Mesendoderm (in vitro differentiated cells): ENCODE measurements around the gene STX1A.
"Not testable (repeated sequence)": the region's sequence is repeated elsewhere in the genome, so short reads cannot be mapped to it uniquely, and the experiment has no call there.

Source experiments
- DNase-seq: peaks from one replicate; pipeline ENCODE4 v3.0.0; 2013
- H2AK5ac ChIP-seq: 2 replicates; pipeline ENCODE4 v1.6.1; 2013; ENCODE audit warnings: low read length, inconsistent platforms
- H2BK120ac ChIP-seq: 2 replicates; pipeline ENCODE4 v1.6.1; 2013; ENCODE audit warnings: low read depth, mild to moderate bottlenecking, low read length, moderate library complexity, mixed read lengths
- H2BK15ac ChIP-seq: replicated peaks from 2 replicates; pipeline ENCODE4 v1.6.1; 2013; ENCODE audit warnings: low read depth, mild to moderate bottlenecking, moderate library complexity
- H2BK5ac ChIP-seq: 2 replicates; pipeline ENCODE4 v1.6.1; 2013; ENCODE audit warnings: low read length, inconsistent platforms
- H3K18ac ChIP-seq: 2 replicates; pipeline ENCODE4 v1.6.1; 2013; ENCODE audit warnings: mild to moderate bottlenecking, low read length, mixed read lengths
- H3K23ac ChIP-seq: one replicate; pipeline ENCODE4 v1.6.1; 2013; ENCODE audit warnings: low read length
- H3K27ac ChIP-seq: 2 replicates; pipeline ENCODE4 v1.5.1; 2013; ENCODE audit warnings: low read depth, mild to moderate bottlenecking, inconsistent platforms, low read length, moderate library complexity
- H3K27me3 ChIP-seq: 2 replicates; pipeline ENCODE4 v1.6.1; 2013; ENCODE audit warnings: low read length, control low read depth, mild to moderate bottlenecking, inconsistent platforms; ENCODE audit not compliant: insufficient read depth, poor library complexity
- H3K36me3 ChIP-seq: 2 replicates; pipeline ENCODE4 v1.6.1; 2013; ENCODE audit warnings: low read length, inconsistent platforms; ENCODE audit not compliant: control insufficient read depth, insufficient read depth
- H3K4ac ChIP-seq: one replicate; pipeline ENCODE4 v1.6.1; 2013; ENCODE audit warnings: low read depth, mild to moderate bottlenecking, low read length, moderate library complexity
- H3K4me1 ChIP-seq: 2 replicates; pipeline ENCODE4 v1.6.1; 2013; ENCODE audit warnings: low read depth, low read length, inconsistent platforms; ENCODE audit not compliant: control insufficient read depth
- H3K4me2 ChIP-seq: 2 replicates; pipeline ENCODE4 v1.6.1; 2013; ENCODE audit warnings: low read length
- H3K4me3 ChIP-seq: 2 replicates; pipeline ENCODE4 v1.5.1; 2013; ENCODE audit warnings: mild to moderate bottlenecking, low read length
- H3K56ac ChIP-seq: one replicate; pipeline ENCODE4 v1.6.1; 2013; ENCODE audit warnings: low read length
- H3K79me1 ChIP-seq: 2 replicates; pipeline ENCODE4 v1.6.1; 2013; ENCODE audit warnings: low read length, inconsistent platforms
- H3K79me2 ChIP-seq: 2 replicates; pipeline ENCODE4 v1.6.1; 2013; ENCODE audit warnings: mild to moderate bottlenecking, low read length; ENCODE audit not compliant: control insufficient read depth, insufficient read depth
- H3K9ac ChIP-seq: 2 replicates; pipeline ENCODE4 v1.6.1; 2013; ENCODE audit warnings: low read length, inconsistent platforms
- H4K5ac ChIP-seq: one replicate; pipeline ENCODE4 v1.6.1; 2013; ENCODE audit warnings: low read length
- H4K8ac ChIP-seq: one replicate; pipeline ENCODE4 v1.6.1; 2013; ENCODE audit warnings: low read depth, mild to moderate bottlenecking, control low read depth, low read length, moderate library complexity
- whole genome bisulfite sequencing: extraction: QIAGEN DNeasy Blood & Tissue Kit; methylation state at CpG from one replicate; pipeline ENCODE4 v1.1.7; 2013; ENCODE audit warnings: low lambda C conversion rate, missing lambda C conversion rate; ENCODE audit not compliant: insufficient coverage; ENCODE audit errors: extremely low coverage; 5-methylcytosine and 5-hydroxymethylcytosine counted together

STX1A gene

DNA sequence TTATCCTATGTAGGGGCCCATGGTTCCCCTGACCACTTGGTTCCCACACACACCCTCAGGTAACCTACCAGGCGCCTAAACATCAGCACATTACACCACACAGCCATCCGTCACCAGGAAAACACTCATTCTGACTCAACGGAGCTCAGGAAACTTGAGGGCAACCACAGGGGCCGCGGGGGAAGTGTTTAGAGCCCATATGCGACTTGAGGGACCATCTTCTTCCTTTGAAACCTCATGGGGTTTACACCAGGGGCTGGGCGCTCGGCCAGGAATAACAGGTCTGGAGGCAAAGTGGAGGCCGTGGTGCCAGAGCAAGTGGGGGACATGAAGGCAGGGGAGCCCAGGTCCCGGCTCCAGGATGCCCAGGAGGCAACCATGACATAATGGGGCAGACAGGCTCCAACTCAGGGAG lies 1.5 kb downstream of the STX1A start:
- Histone ChIP-seq H3K9ac (no peak overlapping the region), H3K4ac (no peak overlapping the region), H3K79me1 (no peaks in the 10 kb centered on the region), H4K8ac (no peak overlapping the region), H4K5ac (no peak overlapping the region), H3K79me2 (no peaks in the 10 kb centered on the region), H3K27ac (no peak overlapping the region), H2BK5ac (no peak overlapping the region), H3K56ac (no peak overlapping the region), H3K18ac (no peak overlapping the region), H2AK5ac (no peak overlapping the region), H3K27me3 (peaks cover 2% of the 10 kb centered on the region), H3K4me1 (no peaks in the 10 kb centered on the region), H3K23ac (no peak overlapping the region), H3K4me2 (no peak overlapping the region), H2BK120ac (no peak overlapping the region), H3K4me3 (no peak overlapping the region), H2BK15ac (no peak overlapping the region), H3K36me3 (no peaks in the 10 kb centered on the region)
- no peak for DNase-seq
- no CpG with 5 or more reads among the region's 10 CpGs for WGBS

DNA sequence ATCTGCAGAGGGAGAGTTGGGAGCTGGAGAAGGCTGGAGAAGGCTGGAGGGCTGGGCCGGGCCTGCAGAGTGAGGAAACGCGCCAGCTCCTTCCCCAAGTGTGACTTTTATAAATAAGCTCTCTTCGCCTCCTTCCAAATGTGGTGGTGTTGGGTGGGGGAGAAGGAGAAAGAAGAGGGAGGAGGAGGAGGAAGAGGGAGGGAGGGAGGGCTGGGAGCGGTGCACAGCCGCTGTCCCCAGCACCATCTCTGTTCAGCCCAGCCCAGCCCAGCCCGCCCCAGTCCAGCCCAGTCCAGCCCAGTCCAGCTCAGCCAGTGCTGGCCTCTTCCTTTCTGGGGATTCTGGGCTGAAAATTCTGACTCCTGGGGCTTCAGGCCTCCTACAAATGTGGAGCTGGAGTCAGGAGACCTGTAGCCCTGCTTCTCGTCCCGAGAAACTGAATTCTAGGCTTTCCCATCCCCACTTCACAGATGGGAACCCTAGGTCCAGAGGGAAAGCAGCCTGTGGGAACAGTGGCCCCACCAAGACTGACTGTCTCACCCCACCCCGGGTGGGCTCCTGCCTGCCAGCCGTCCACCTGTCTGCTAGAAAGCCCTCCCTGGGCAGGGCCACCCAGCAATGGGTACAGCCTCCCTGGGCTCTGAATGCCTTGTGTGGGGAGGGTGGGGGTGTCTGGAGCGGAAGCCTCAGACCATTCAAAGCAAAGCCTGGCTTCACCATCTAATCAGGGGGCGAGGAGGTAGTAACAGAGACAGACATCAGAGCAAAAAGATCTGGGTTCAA lies 2.3 kb downstream of the STX1A start:
- Histone ChIP-seq H2BK120ac (no peak overlapping the region), H2BK15ac (no peak overlapping the region)

DNA sequence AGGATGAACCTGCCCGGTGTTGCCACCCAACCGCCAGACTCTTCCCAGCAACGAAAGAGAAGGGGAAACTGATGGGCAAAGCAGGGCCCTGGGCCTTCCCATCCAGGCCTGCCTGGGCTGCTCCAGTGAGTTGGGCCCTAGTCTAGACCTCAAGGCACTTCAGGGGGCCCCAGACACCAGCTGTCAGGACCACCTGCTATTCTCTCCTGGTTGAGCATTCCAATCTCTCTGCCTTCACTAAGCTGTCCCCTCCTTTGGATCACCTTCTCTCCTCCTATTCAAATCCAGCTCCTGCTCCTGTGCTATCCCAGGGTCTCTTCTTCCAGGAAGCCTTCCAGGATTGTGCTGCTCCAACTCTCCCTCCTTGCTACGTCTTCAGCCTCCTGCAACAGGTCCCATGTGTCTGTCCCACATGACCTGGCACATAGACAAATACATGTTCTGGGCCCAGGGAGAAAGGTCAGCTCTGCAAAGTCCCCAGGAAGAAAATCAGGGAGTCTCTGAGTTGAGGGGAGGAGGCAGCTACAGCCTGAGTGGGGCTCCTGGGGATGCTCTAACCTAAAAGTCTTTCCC lies 3.1 kb downstream of the STX1A start:
- Histone ChIP-seq H3K4me2 (no peak overlapping the region), H3K4me3 (no peak overlapping the region), H3K18ac (no peak overlapping the region), H2BK15ac (no peak overlapping the region), H3K4ac (no peak overlapping the region), H4K8ac (no peak overlapping the region), H2BK120ac (no peak overlapping the region), H3K36me3 (no peaks in the 10 kb centered on the region), H3K27ac (no peak overlapping the region), H3K56ac (no peak overlapping the region), H3K9ac (no peak overlapping the region), H3K79me2 (no peaks in the 10 kb centered on the region), H3K79me1 (no peaks in the 10 kb centered on the region), H2AK5ac (no peak overlapping the region), H3K4me1 (no peaks in the 10 kb centered on the region), H4K5ac (no peak overlapping the region), H3K23ac (no peak overlapping the region), H2BK5ac (no peak overlapping the region), H3K27me3 (peaks cover 2% of the 10 kb centered on the region)
- WGBS: no CpG with 5 or more reads among the region's 4 CpGs
- no peak for DNase-seq

More for the DNA sequence above, 2.3 kb downstream of the STX1A start:
- Histone ChIP-seq H3K27ac (no peak overlapping the region), H2BK5ac (no peak overlapping the region), H3K36me3 (no peaks in the 10 kb centered on the region), H4K5ac (no peak overlapping the region), H3K4ac (no peak overlapping the region), H3K79me1 (no peaks in the 10 kb centered on the region), H3K9ac (no peak overlapping the region), H3K56ac (no peak overlapping the region), H3K23ac (no peak overlapping the region), H2AK5ac (no peak overlapping the region), H3K79me2 (no peaks in the 10 kb centered on the region), H3K27me3 (peaks cover 2% of the 10 kb centered on the region), H3K18ac (no peak overlapping the region), H4K8ac (no peak overlapping the region), H3K4me1 (no peaks in the 10 kb centered on the region), H3K4me2 (no peak overlapping the region), H3K4me3 (no peak overlapping the region)
- DNase-seq: no peak
- no CpG with 5 or more reads among the region's 13 CpGs for WGBS

DNA sequence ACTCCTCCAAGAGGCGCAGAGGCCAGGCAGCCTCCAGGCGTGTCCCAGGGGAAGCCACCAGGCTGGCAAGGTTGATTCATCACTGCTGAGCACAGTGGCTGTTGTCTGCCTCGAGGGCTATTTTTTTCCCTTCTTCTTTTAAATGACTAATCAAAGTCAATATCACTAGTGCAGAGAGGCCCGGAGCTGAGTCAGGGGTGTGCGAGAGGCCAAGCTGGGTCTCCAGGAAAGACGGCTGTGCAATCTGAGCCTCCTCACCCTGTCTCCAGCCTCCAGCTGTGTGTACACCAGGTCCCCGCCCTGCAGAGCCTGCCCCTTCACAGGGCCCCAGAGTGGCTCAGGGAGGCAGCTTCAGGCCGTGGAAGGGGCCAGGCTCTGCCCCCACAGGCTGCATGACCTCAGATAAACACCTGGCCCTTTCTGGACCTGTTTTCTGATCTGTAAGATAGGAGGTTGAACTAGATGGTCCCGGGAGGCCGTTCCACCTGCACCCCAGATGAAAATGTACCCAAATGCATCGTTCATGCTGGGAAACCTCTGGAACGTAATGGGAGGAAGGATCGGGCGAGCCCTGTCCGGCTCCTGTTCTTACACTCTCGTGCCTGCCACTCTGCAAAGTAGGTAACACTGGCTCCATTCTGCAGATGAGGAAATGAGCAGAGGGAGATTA lies 3.7 kb downstream of the STX1A start:
- Histone ChIP-seq H3K18ac (no peak overlapping the region), H2BK5ac (no peak overlapping the region), H4K8ac (no peak overlapping the region), H3K36me3 (no peaks in the 10 kb centered on the region), H4K5ac (no peak overlapping the region), H3K4me1 (no peaks in the 10 kb centered on the region), H3K9ac (no peak overlapping the region), H2BK15ac (no peak overlapping the region), H3K27me3 (peaks cover 2% of the 10 kb centered on the region), H3K56ac (no peak overlapping the region), H3K4me2 (no peak overlapping the region), H3K23ac (no peak overlapping the region), H3K4ac (no peak overlapping the region), H3K79me2 (no peaks in the 10 kb centered on the region), H2BK120ac (no peak overlapping the region), H3K4me3 (no peak overlapping the region), H2AK5ac (no peak overlapping the region), H3K79me1 (no peaks in the 10 kb centered on the region), H3K27ac (no peak overlapping the region)
- WGBS: no CpG with 5 or more reads among the region's 16 CpGs
- DNase-seq: no peak

DNA sequence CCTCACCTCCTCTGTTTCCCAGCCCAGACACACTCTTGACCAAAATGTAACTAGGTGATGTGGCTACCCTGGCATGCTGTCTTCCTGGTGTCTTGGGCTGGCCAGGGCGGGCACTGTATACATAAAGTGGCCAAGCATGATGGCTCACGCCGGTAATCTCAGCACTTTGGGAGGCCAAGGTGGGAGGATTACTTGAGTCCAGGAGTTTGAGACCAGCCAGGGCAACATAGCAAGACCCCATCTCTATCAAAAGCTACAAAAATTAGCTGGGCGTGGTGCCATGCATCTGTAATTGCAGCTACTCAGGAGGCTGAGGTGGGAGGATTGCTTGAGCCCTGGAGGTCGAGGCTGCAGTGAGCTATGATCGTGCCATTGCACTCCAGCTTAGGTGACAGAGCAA lies 6.2 kb downstream of the STX1A start:
- WGBS: no CpG with 5 or more reads among the region's 6 CpGs
- not testable (repeated sequence) for H3K18ac ChIP-seq

More for the DNA sequence above, 6.2 kb downstream of the STX1A start:
- H3K4ac ChIP-seq, H4K5ac ChIP-seq, H3K56ac ChIP-seq, H3K79me1 ChIP-seq, H4K8ac ChIP-seq, H3K4me2 ChIP-seq, H3K36me3 ChIP-seq, H2BK120ac ChIP-seq, H3K27me3 ChIP-seq, DNase-seq, H3K23ac ChIP-seq, H2AK5ac ChIP-seq, H2BK15ac ChIP-seq, H3K4me1 ChIP-seq, H3K9ac ChIP-seq, H3K79me2 ChIP-seq, H2BK5ac ChIP-seq, H3K4me3 ChIP-seq, H3K27ac ChIP-seq: not testable (repeated sequence)
